ENCODE data around the gene KCTD10.
A peak's percentile ranks its signal among the peaks of the same experiment; 100 is the strongest.

Gene KCTD10

DNA sequence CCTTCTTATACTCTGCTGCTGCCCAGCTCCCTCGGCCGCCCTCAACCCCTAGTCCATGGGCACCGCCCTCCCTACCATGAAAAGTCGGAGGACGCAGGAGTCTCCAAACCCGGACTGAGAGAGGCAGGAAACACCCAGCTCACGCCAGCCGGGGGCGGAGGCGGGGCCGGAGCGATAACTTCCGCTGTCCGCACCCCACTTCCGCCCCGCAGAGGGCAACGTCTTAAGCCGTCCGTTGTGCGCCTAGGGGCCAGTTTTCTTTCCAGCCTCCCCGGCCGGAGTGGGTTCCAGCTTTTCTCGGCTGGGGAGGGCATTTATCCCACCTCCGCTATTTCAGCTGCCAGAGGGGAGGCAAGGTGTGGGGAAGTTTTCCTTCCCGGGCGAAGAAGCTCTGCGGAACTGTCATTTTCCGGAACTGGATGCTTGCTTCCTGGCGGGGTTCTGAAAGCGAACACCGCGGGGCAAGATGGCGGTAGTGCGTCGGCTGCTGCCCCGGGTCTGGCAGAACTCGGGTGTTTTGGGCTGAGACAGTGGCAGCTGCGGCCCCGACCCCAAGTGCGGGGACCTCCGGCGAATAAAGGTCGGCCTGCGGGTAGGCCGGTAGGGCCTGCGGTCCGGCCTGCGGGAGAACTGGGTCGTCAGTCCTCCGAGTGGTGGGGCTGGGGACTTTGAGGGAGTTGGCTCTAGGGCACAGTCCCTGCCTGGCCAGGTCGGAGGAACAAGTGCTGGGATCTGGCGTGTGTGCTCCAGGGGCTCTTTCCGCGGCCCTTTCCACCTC is at the start of gene KCTD10, which contains the start of gene UBE3B:
Gene KCTD10, minus strand, starts transcription at position 116 of the 778 bp plus-strand sequence. Its CDS starts 38 bp downstream, at position 78.
Gene UBE3B, plus strand, starts transcription at position 450 of the 778 bp plus-strand sequence. CDS start 5,918 bp downstream, outside the sequence.
- no peaks in the 10 kb centered on the region for H3K27me3 ChIP-seq
- peaks cover 0 to 6% (median 0%) of the 10 kb centered on the region in 3 donors for H3K36me3 ChIP-seq
- peak; percentile 88 to 92 for DNase-seq
- H3K4me3 ChIP-seq = peak within 1 kb of the TSS; percentile 90 to 97
- peak in 1 of 2 experiments; percentile 45 for TF ChIP-seq CTCF (IDR thresholded peaks at IDR 0.05)
- H3K9me3 ChIP-seq = no peaks in the 10 kb centered on the region
- intact Hi-C loops (cut with DNase I; ENCODE audit: low total_unique reads) = loop anchor here (2.0 kb wide), 1 partner anchor 45 kb away; no protein-coding TSS in a partner anchor
- H3K27ac ChIP-seq = peak within 1 kb of the TSS; percentile 94 to 96
- H3K4me1 ChIP-seq = peaks cover 0 to 58% (median 52%) of the 10 kb centered on the region in 4 donors

DNA sequence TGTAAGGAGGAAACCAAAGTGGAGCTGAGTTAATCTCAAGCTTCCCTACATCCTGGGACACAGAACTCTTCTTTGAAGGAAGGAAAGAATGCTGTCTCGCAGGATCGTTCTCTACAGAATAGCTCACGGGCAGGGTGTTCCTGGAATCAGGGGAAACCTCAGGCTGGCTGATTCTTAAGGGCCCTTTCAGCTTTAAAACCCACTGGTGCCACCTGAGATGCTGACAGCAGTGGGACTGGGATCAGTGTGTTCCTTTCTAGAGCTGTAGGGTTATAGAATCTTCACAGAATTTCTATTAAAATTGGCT is 48.1 kb upstream of the KCTD10 start:
- Histone ChIP-seq H3K9me3 (no peaks in the 10 kb centered on the region), H3K4me3 (no peak overlapping the region), H3K4me1 (no peaks in the 10 kb centered on the region), H3K36me3 (peaks cover 81 to 100% (median 93%) of the 10 kb centered on the region in 3 donors), H3K27ac (no peak overlapping the region), H3K27me3 (no peaks in the 10 kb centered on the region)
- TF ChIP-seq CTCF (IDR thresholded peaks at IDR 0.05) = no peak
- no peak for DNase-seq
- intact Hi-C loops (cut with DNase I; ENCODE audit: low total_unique reads) = loop anchor here (10.0 kb wide), 1 partner anchor 250 kb away; no protein-coding TSS in a partner anchor

DNA sequence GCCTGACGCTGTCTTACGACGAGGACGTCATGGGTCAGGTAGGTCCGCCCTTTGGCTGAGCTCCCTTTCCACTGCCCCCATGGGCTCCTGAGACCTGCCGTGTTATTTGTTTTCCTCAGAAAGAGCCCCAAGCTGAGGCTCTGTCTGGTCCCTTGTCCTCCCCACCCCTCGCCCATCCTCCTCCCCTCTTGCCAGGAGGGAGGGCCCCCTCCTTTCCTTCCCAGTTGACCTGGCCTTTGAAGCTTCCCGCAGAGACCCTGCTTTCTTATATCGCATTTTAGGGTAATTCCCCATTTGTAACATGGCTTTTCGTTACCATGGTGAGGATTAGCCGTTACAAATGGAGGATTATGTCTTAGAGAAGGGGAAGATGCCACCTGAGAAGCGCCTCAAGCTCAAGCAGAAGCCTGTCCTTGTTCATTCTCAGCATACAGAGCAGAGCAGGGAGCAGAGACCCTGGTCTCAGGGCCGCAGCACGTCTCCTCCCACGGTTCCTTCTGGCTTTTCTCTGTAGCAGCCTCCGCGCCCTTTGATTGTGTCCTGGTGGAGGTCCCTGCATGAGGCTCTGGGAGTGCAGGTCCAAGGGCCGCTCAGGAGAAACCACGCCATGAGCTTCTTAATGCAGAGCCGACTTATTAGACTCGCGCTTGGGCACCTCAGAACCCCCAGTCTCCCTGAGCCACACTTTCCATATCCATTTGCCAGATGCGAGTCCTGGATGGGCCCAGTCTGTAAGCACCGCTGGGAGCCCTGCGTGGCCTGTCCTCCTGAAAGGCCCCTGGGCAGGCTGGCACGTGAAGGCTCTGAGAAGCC is 47.6 kb upstream of the KCTD10 start:
- Histone ChIP-seq H3K27ac (no peak overlapping the region), H3K4me1 (no peaks in the 10 kb centered on the region), H3K9me3 (no peaks in the 10 kb centered on the region), H3K27me3 (no peaks in the 10 kb centered on the region), H3K4me3 (no peak overlapping the region), H3K36me3 (peaks cover 79 to 100% (median 92%) of the 10 kb centered on the region in 3 donors)
- intact Hi-C loops (cut with DNase I; ENCODE audit: low total_unique reads) = loop anchor here (10.0 kb wide), 1 partner anchor 250 kb away; no protein-coding TSS in a partner anchor
- peak in 1 of 2 donors; percentile 35 for DNase-seq
- no peak for TF ChIP-seq CTCF (IDR thresholded peaks at IDR 0.05)

DNA sequence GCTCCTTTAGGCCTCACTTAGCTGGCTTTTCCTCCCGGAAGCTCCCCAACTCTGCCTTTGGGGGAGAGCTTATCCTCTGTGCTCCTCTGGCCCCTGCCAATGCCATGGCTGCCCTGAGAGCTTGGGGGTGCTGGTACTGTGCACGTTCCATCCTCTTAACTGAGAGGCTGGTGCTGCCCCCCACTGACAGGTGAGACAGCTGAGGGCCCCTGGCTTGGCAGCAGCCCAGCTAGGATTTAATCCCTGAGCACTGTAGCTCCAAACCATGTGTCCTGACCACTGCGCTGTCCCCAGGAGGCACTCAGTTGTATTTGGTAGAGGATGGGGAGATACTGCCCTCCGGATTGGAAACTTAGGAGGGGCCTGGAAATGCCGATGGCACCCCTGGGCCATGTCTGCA is 46.4 kb upstream of the KCTD10 start:
- intact Hi-C loops (cut with DNase I; ENCODE audit: low total_unique reads) = loop anchor here (10.0 kb wide), 1 partner anchor 251 kb away; no protein-coding TSS in a partner anchor
- DNase-seq = no peak
- TF ChIP-seq CTCF (IDR thresholded peaks at IDR 0.05) = no peak
- no peak overlapping the region for H3K4me3 ChIP-seq
- H3K27ac ChIP-seq = no peak overlapping the region
- H3K36me3 ChIP-seq = peaks cover 80 to 100% (median 90%) of the 10 kb centered on the region in 3 donors
- no peaks in the 10 kb centered on the region for H3K4me1 ChIP-seq
- H3K27me3 ChIP-seq = no peaks in the 10 kb centered on the region
- no peaks in the 10 kb centered on the region for H3K9me3 ChIP-seq

- Histone ChIP-seq H3K27me3 (no peaks in the 10 kb centered on the region), H3K36me3 (peaks cover 84 to 100% (median 90%) of the 10 kb centered on the region in 3 donors), H3K27ac (no peak overlapping the region), H3K4me3 (no peak overlapping the region), H3K9me3 (no peaks in the 10 kb centered on the region), H3K4me1 (no peaks in the 10 kb centered on the region)
- TF ChIP-seq CTCF (IDR thresholded peaks at IDR 0.05) = no peak
- no peak for DNase-seq
- intact Hi-C loops (cut with DNase I; ENCODE audit: low total_unique reads) = loop anchor here (10.0 kb wide), 1 partner anchor 252 kb away; no protein-coding TSS in a partner anchor
These were observed 46.0 kb upstream of the KCTD10 start for GRCh38 chr12:109523071-109523470.

All from tibial artery (tissue), 4 donors.